Activated T-helper 9 cell treated with anti-CD3 and anti-CD28 coated beads, Interleukin-2, amount 50 U/mL, for 16 hours (primary cell): Measurements from ENCODE around the gene TPP1.

Experiments used
- DNase-seq: peaks from one replicate; pipeline ENCODE4 v3.0.0-alpha.2; 2020; ENCODE audit warnings: low read depth

The TPP1 gene

DNA sequence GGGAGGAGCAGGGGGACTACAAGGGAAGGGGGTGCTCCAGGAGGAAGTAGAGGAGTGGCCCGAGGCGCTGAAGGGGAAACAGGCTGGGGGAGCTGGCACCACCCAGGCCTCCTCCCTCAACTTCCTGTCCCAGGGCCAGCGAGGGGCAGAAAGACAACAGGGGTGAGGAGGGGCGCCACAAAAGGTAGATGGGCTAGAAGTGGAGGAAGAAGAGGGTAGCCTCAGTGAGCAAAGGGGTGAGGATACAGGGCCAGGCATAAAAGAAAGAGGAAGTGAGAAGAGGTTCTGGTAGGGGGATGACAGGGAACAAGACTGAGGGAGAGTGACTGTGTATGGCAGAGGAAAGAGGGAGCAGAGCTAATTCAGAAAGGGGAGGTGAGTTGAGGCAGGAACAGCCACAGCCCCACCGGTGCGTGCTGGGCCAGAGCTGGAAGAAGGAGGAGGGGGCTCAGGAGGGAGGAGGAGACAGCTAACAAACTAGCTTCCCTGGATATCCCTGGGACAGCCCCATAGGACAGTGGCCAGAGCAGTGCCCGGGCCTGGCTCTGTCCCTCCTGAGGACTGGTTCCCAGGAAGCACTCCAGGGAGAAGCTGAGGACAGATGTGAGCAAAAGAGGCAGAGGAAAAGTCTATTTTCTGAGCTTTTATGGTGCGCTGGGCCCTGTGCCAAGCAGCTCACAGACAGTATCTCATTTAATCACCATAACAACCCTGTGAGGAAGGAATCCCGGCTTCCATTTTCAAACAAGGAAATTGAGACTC, 27.9 kb upstream of the TPP1 start:
- no peak for DNase-seq

GRCh38 chr11:6646576-6646917, 27.3 kb upstream of the TPP1 start:
- no peak for DNase-seq

- no peak for DNase-seq
Observed at GRCh38 chr11:6646071-6646470, 26.8 kb upstream of the TPP1 start.

DNA sequence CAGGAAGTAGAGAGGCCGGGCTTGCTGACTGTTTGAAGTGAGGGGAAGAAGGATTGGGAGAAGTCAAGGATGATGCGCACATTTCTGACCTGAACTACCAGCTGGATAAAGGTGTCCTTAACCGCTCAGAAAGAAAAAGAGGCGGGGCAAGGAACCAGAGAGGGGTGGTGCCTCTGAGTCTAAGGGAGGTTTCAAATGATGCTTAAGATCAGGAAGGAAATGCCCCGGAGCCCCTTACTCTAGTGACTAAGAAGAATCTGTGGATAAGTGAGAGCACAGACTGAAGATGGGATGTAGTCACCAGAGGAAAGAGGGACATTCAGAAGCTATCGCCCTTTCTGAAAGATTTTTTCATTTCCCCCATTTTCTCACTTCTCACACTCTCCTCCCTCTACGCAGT, 23.7 kb upstream of the TPP1 start:
- no peak for DNase-seq

- DNase-seq: no peak
Observed at GRCh38 chr11:6640985-6641701, 21.9 kb upstream of the TPP1 start.

GRCh38 chr11:6640036-6640984, 21.1 kb upstream of the TPP1 start:
- no peak for DNase-seq

DNA sequence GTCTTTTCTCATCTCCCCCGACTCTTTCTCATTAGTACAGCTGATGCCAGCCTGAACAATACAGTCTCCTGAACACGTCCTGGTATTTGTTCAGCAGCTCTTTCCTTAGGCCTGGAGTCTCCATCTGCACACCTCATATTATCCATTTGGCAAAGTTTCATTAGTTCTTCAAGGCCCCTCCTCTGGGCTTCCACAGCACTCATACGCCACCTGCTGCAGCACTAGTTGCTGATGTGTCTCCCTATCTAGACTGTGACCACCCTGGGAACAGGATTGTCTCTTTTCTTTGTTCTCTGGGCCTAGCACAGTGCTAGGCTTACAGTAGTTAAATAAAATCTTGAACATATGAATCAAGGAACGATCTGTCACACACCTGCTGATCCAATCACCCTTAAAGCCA, 19.2 kb upstream of the TPP1 start:
- DNase-seq: no peak

DNA sequence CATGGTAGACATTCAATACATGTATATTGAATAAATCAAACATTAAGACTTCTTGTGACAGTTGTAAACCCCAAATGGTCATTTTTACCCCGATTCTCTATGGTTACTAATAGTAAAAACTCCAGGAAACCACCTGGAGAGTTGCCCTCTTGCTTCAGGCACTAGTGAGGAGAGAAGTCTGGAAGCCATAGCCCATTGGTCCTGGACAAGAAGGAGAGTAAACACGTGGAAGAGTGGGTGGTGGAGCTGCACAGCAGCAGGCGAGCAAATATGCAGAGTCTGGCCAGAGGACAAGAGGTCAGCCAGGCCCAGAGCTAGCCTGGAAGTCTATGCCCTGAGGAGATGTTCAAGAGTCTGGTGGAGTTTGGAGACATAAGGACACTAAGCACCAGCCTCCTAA, 18.6 kb upstream of the TPP1 start:
- DNase-seq: no peak

- DNase-seq: no peak
Observed at GRCh38 chr11:6636480-6636879, 17.3 kb upstream of the TPP1 start.

DNA sequence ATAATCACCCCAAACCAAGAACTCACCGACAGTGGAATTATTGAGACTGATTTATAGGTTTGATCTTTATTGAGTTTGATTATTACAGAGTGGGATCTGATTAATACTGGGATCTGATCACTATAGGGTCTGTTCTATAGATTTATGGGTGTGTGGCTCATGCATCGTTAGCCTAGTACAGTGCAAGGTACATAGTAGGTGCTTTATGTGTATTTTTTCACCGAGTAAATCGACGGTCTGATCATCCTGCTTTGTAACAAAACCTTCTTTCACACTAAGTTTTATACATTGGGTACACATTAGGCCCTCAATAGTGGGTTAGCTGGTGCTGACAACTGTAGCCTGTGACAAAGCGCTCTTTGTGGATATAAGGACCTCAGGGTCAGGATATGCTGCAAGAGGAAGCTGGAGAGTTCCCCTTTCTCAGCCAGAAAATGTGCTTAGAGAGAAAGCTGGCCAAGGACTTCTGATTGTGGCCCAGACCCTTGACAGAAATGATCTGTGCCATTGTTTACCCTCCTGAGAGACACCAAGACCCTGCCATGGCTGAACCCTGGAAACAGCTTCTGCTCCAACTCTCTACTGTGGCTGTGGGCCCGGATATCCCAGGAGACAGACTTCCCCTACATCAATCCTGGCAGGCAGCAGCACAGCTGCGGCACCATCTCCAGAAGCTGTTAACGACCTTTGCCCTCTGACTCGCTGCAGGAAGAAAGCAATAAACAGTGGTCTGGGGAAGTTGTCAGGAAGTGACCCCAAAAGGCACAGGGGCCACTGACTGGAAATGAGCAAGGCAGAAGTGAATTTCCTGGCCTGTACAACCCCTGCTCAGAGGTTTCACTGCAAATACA, 16.1 kb upstream of the TPP1 start:
- no peak for DNase-seq

DNA sequence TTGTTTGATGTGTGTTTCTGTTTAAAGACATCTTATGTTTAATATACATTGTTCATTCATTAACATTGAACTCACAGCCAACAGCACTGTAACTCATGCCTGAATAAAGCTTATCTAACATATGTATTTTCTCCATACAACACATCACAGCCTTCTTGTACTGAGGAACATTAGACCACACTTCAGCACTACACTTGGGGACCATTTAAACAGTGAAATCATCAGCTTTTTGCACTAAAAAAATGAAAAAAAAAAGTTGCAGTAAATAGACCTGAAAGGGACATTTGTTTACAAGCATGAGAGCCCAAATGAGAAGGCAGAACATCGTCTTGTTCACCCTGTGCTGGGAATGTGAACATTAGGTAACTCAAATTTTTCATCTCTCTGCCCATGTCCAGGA, 15.3 kb upstream of the TPP1 start:
- DNase-seq: no peak

- DNase-seq: no peak
Observed at GRCh38 chr11:6633422-6634408, 14.5 kb upstream of the TPP1 start.

GRCh38 chr11:6632116-6633073, 13.2 kb upstream of the TPP1 start:
- DNase-seq: no peak

GRCh38 chr11:6631361-6631890, 12.2 kb upstream of the TPP1 start:
- DNase-seq: no peak

DNA sequence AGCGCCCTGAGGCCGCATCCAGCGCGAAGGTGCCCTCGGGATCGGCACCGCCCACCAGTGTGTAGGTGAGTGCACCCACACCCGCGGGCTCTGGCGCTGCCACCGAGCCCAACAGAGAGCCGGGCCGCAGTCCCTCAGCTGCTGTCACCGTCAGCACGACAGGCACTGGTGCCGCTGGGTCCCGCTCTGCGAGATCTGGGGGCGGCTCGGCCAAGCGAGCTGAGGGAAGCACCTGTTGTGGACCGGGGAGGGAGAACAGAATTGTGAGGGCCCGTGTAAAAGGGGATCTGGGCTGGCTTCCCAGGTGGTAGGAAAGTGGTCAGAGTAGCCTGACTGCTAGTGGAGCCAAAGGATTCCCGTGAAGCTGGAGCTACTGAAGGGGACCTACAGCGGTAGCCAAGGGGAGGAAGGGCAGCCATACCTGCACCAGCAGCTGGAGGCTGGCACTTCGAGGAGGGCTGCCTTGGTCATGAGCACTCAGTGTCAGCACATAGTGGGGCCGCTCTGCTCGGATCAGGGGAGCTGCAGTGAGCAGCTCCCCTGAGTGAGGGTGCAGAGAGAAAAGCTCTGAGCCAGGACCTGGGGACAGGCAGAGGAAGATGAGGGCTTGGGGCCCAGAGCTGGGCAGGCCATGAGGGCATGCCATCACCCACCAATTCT, 11.5 kb upstream of the TPP1 start:
- no peak for DNase-seq

GRCh38 chr11:6629892-6630631, 10.8 kb upstream of the TPP1 start:
- DNase-seq: no peak

GRCh38 chr11:6629573-6629891, 10.3 kb upstream of the TPP1 start:
- DNase-seq: no peak

DNA sequence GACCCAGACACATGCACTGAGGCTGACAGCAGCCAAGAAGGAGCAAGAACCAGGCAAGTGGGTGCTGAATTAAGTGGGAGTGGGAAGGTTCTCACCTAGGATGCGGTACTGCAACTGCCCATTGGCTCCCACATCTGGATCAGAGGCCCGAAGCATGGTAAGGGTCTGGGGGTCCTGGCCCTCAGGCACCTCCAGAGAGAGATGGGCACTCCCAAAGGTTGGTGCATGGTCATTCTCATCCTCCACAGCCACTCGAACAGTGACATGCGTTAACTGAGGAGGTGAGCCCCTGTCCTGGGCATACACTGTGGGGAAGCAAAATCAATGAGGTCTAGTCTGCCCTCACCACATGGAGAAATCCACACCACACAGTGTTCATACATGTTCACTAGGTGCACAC, 9.3 kb upstream of the TPP1 start:
- DNase-seq: no peak
